Osteocyte (in vitro differentiated cells): Measurements from ENCODE around the gene BORCS8. TPM values are rescaled to one million over a fixed set of nuclear protein-coding genes. Genes with fewer than 3 reads are reported as not detected.
"Not testable (repeated sequence)": the region's sequence is repeated elsewhere in the genome, so short reads cannot be mapped to it uniquely, and the experiment has no call there.

Experiments used
- DNase-seq: peaks from one replicate; pipeline ENCODE4 v3.0.0; 2021; ENCODE audit warnings: mixed read lengths; ENCODE audit not compliant: unreplicated experiment; ENCODE audit errors: extremely low spot score
- H3K27ac Mint-ChIP-seq: one replicate; pipeline ENCODE4 v1.8.0; 2021; ENCODE audit warnings: mild to moderate bottlenecking, mixed read lengths; ENCODE audit not compliant: unreplicated experiment
- H3K27me3 Mint-ChIP-seq: one replicate; pipeline ENCODE4 v1.8.0; 2021; ENCODE audit warnings: mixed read lengths; ENCODE audit not compliant: unreplicated experiment
- H3K36me3 Mint-ChIP-seq: one replicate; pipeline ENCODE4 v1.8.0; 2021; ENCODE audit warnings: mixed read lengths; ENCODE audit not compliant: unreplicated experiment
- H3K4me1 Mint-ChIP-seq: one replicate; pipeline ENCODE4 v1.8.0; 2021; ENCODE audit warnings: mixed read lengths; ENCODE audit not compliant: unreplicated experiment
- H3K4me3 Mint-ChIP-seq: one replicate; pipeline ENCODE4 v1.8.0; 2021; ENCODE audit warnings: mild to moderate bottlenecking, moderate library complexity, mixed read lengths; ENCODE audit not compliant: unreplicated experiment
- H3K9me3 Mint-ChIP-seq: one replicate; pipeline ENCODE4 v1.8.0; 2021; ENCODE audit warnings: mixed read lengths; ENCODE audit not compliant: unreplicated experiment
- total RNA-seq: library from RNA; stranded (reverse); gene quantifications from 2 replicates; pipeline ENCODE4 v1.2.1, GENCODE V29; 2021
- TF ChIP-seq, protein P1 (sequence below): fragments of 200-600 bp; sonication (generic); IDR thresholded peaks from 2 replicates; pipeline ENCODE4 v1.5.0; 2021; ENCODE audit warnings: antibody characterized with exemption, mild to moderate bottlenecking, moderate library complexity

The BORCS8 gene
- total RNA-seq, 1 donor from 2014 or later = 24.4 TPM

- no peaks in the 10 kb centered on the region for H3K9me3 Mint-ChIP-seq
- H3K36me3 Mint-ChIP-seq = no peaks in the 10 kb centered on the region
- H3K4me3 Mint-ChIP-seq = no peak overlapping the region
- DNase-seq = no peak
- TF ChIP-seq, protein P1, sequence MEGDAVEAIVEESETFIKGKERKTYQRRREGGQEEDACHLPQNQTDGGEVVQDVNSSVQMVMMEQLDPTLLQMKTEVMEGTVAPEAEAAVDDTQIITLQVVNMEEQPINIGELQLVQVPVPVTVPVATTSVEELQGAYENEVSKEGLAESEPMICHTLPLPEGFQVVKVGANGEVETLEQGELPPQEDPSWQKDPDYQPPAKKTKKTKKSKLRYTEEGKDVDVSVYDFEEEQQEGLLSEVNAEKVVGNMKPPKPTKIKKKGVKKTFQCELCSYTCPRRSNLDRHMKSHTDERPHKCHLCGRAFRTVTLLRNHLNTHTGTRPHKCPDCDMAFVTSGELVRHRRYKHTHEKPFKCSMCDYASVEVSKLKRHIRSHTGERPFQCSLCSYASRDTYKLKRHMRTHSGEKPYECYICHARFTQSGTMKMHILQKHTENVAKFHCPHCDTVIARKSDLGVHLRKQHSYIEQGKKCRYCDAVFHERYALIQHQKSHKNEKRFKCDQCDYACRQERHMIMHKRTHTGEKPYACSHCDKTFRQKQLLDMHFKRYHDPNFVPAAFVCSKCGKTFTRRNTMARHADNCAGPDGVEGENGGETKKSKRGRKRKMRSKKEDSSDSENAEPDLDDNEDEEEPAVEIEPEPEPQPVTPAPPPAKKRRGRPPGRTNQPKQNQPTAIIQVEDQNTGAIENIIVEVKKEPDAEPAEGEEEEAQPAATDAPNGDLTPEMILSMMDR = no peak
- H3K27ac Mint-ChIP-seq = no peak overlapping the region
- peaks cover 3% of the 10 kb centered on the region for H3K27me3 Mint-ChIP-seq
- H3K4me1 Mint-ChIP-seq = peaks cover 19% of the 10 kb centered on the region
Observed at GRCh38 chr19:19139876-19140229, 52.1 kb downstream of the BORCS8 start.

DNA sequence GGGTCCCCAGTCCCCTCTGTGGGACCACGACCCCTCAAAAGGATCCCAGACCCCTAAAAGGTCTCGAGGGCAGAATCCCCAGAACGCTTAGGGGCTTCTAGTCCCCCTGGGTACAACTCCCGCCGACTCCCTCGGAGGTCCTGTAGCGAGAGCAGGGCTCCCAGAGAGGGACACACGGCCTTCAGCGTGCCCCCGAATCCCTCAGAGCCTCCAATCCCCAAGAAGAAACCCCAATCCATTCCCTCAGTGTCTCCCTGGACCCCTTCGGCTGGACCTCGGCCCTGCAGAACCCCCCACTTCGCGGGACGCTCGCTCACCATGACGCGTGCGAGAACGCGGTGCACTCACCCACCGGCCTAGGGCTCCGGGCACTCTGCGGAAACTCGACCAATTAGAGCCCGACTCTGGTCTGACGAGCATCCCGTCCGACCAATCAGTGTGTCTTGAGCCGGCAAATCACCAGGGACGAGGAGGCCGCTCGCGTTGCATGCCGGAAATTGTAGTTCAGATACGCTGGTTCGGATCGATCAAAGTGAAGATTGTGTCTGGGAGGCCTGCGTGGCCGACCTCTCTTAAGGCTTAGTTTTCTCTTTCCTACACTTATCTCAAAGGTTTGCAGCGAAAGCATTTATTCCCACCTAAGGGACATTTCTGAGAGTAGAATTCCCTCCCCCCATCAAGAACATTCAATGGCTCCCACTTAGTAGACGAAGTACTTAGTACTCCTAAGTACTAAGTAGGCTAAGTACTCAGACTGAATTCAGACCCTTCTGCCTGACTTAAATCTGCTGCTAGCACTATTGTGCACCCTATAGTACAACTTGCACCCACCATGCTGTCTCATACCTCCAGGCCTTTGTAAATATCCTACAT is 53.6 kb downstream of the BORCS8 start, which contains the start of gene TMEM161A:
TSS of gene TMEM161A (minus strand) at position 370 of the 873 bp plus-strand sequence. CDS start at position 320, 50 bp downstream.
- peak; percentile 98 for DNase-seq
- Mint-ChIP-seq H3K36me3 (peaks cover 3% of the 10 kb centered on the region), H3K4me1 (peaks cover 19% of the 10 kb centered on the region), H3K27me3 (peaks cover 3% of the 10 kb centered on the region), H3K27ac (peak within 1 kb of the TSS; percentile 88), H3K4me3 (peak within 1 kb of the TSS; percentile 96), H3K9me3 (no peaks in the 10 kb centered on the region)
- TF ChIP-seq, protein P1 = no peak

DNA sequence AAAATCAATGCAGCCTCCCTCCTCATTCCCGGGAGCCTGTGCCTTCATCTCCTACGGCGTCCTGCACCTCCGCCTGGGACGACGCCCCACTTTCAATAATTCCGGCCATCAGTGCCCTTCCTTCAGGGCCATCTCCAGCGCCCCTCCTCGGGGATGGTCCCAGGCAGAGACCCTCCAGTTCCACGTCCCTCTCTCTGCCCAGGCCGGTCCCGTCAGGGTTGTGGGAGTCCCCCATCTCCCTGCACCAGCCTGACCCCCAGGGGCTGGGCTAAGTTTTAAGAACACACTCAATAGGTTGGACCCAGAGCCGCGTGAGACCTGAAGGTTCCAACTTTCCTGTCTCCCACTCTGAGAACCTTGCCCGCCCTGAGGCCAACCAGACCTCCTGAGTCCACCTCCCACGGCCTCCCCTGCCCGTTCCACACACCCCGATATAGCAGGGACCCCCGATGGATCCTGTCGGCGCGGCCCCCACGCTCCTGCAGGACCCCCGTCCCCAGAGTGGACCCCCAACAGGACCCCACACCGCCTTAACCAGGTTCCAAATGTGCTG is 54.3 kb downstream of the BORCS8 start:
- no peak for DNase-seq
- no peaks in the 10 kb centered on the region for H3K9me3 Mint-ChIP-seq
- H3K27me3 Mint-ChIP-seq = peaks cover 3% of the 10 kb centered on the region
- TF ChIP-seq, protein P1 = no peak
- peaks cover 3% of the 10 kb centered on the region for H3K36me3 Mint-ChIP-seq
- peak overlapping the region; percentile 88 for H3K27ac Mint-ChIP-seq
- H3K4me3 Mint-ChIP-seq = peak overlapping the region; percentile 96
- H3K4me1 Mint-ChIP-seq = peaks cover 19% of the 10 kb centered on the region

GRCh38 chr19:19135713-19136112 is 56.2 kb downstream of the BORCS8 start:
- not testable (repeated sequence) for H3K27me3 Mint-ChIP-seq, H3K4me3 Mint-ChIP-seq, H3K9me3 Mint-ChIP-seq, DNase-seq, H3K27ac Mint-ChIP-seq, H3K36me3 Mint-ChIP-seq
- peaks cover 19% of the 10 kb centered on the region for H3K4me1 Mint-ChIP-seq

- no peak overlapping the region for H3K4me3 Mint-ChIP-seq
- peaks cover 19% of the 10 kb centered on the region for H3K4me1 Mint-ChIP-seq
- TF ChIP-seq, protein P1 = no peak
- H3K9me3 Mint-ChIP-seq = no peaks in the 10 kb centered on the region
- no peak for DNase-seq
- no peak overlapping the region for H3K27ac Mint-ChIP-seq
- no peaks in the 10 kb centered on the region for H3K27me3 Mint-ChIP-seq
- H3K36me3 Mint-ChIP-seq = peaks cover 8% of the 10 kb centered on the region
Observed at GRCh38 chr19:19134687-19135158, 57.2 kb downstream of the BORCS8 start.
